H1 (cell line): Measurements from ENCODE around the gene PLXNA4. TPM values are rescaled to one million over a fixed set of nuclear protein-coding genes. Genes with fewer than 3 reads are reported as not detected.
A peak's percentile ranks its signal among the peaks of the same experiment; 100 is the strongest.

Source experiments
- CTCF ChIA-PET: fragments of 300-600 bp; sonication (Branson Sonifier 250); formaldehyde crosslinking; loops from one replicate; lab custom pipeline; 2021; ENCODE audit not compliant: partially characterized antibody; lab: Charles Lee
- POLR2A ChIA-PET: fragments of 300-600 bp; sonication (Branson Sonifier 250); formaldehyde crosslinking; loops from one replicate; lab custom pipeline; 2021; ENCODE audit warnings: inconsistent platforms; ENCODE audit not compliant: partially characterized antibody; lab: Charles Lee
- DNase-seq, 2 experiments: peaks; one replicate each; pipeline versions ENCODE4 v3.0.0 to v3.0.0-alpha.2; 2010 to 2022; ENCODE audit warnings: low spot score in 2 of 2, low read depth in 1 of 2, mixed read lengths in 1 of 2
- FAIRE-seq: peaks from 2 replicates; lab custom pipeline; 2011; peaks lifted over from hg19 to GRCh38; lab: Jason Lieb, UNC
- H2AFZ ChIP-seq: 2 replicates; pipeline ENCODE4 v1.8.1; 2012; ENCODE audit warnings: low read length, inconsistent platforms
- H2AK5ac ChIP-seq: 2 replicates; pipeline ENCODE4 v1.6.1; 2013; ENCODE audit warnings: low read depth, low read length
- H2BK120ac ChIP-seq: replicated peaks from 2 replicates; pipeline ENCODE3; 2013; ENCODE audit warnings: low read depth, low read length, inconsistent platforms
- H2BK12ac ChIP-seq: 2 replicates; pipeline ENCODE4 v1.6.1; 2013; ENCODE audit warnings: low read depth, low read length
- H2BK15ac ChIP-seq: 2 replicates; pipeline ENCODE4 v1.6.1; 2013; ENCODE audit warnings: low read length
- H2BK20ac ChIP-seq: 2 replicates; pipeline ENCODE4 v1.6.1; 2013; ENCODE audit warnings: low read length
- H2BK5ac ChIP-seq: 2 replicates; pipeline ENCODE4 v1.6.1; 2013; ENCODE audit warnings: low read depth, low read length
- H3K14ac ChIP-seq: 2 replicates; pipeline ENCODE4 v1.6.1; 2013; ENCODE audit warnings: inconsistent platforms; ENCODE audit not compliant: insufficient read length
- H3K18ac ChIP-seq: 2 replicates; pipeline ENCODE4 v1.6.1; 2013; ENCODE audit warnings: low read length; ENCODE audit errors: extremely low read depth
- H3K23ac ChIP-seq: 2 replicates; pipeline ENCODE4 v1.6.1; 2013; ENCODE audit warnings: inconsistent platforms; ENCODE audit not compliant: insufficient read length
- H3K23me2 ChIP-seq: 2 replicates; pipeline ENCODE4 v1.6.1; 2013; ENCODE audit warnings: low read depth, low read length
- H3K27ac ChIP-seq: 2 replicates; pipeline ENCODE4 v1.6.1; 2011; ENCODE audit warnings: low read depth, low read length, inconsistent platforms
- H3K27me3 ChIP-seq, 4 experiments: replicated peaks in 1 of 4; 1 replicate in 1 of 4; 2 replicates in 3 of 4; pipeline versions ENCODE4 v1.6.1 to v1.8.1; 2011 to 2013; ENCODE audit warnings: low read length in 3 of 4, mild to moderate bottlenecking in 3 of 4, inconsistent platforms in 2 of 4, mixed read lengths in 2 of 4, moderate library complexity in 1 of 4; ENCODE audit not compliant: control insufficient read depth in 3 of 4, insufficient read depth in 3 of 4; ENCODE audit errors: extremely low read depth in 1 of 4
- H3K36me3 ChIP-seq, 4 experiments: 2 replicates each; pipeline versions ENCODE4 v1.6.1 to v1.8.1; 2011 to 2013; ENCODE audit warnings: mild to moderate bottlenecking in 4 of 4, low read length in 3 of 4, moderate library complexity in 2 of 4, control low read depth in 1 of 4, inconsistent platforms in 1 of 4; ENCODE audit not compliant: insufficient read depth in 4 of 4, control insufficient read depth in 2 of 4
- H3K4ac ChIP-seq: replicated peaks from 2 replicates; pipeline ENCODE3; 2013; ENCODE audit warnings: low read length, low read depth, mixed read lengths, inconsistent platforms; ENCODE audit not compliant: insufficient read length
- H3K4me1 ChIP-seq, 4 experiments: replicated peaks in 1 of 4; 1 replicate in 1 of 4; 2 replicates in 3 of 4; pipeline versions ENCODE4 v1.6.1 to v1.8.1; 2011 to 2013; ENCODE audit warnings: low read length in 3 of 4, inconsistent platforms in 2 of 4, mixed read lengths in 1 of 4; ENCODE audit not compliant: insufficient read depth in 4 of 4, control insufficient read depth in 3 of 4
- H3K4me2 ChIP-seq, 2 experiments: 2 replicates each; pipeline versions ENCODE4 v1.6.1 to v1.8.1; 2011 to 2013; ENCODE audit warnings: low read depth in 2 of 2, low read length in 2 of 2, control low read depth in 1 of 2, inconsistent platforms in 1 of 2, mild to moderate bottlenecking in 1 of 2; ENCODE audit not compliant: insufficient read depth in 1 of 2
- H3K4me3 ChIP-seq, 4 experiments: fragments of 200-600, 300-600 bp in 1 of 4; sonication (generic), shearing (Covaris generic), sonication (Bioruptor Twin) in 1 of 4; 2 replicates each; pipeline versions ENCODE4 v1.5.1 to v1.8.1; 2011 to 2016; ENCODE audit warnings: low read length in 4 of 4, low read depth in 3 of 4, control low read depth in 2 of 4, inconsistent platforms in 2 of 4, mild to moderate bottlenecking in 2 of 4, mixed read lengths in 1 of 4, moderate library complexity in 1 of 4; ENCODE audit not compliant: insufficient read depth in 2 of 4; ENCODE audit errors: extremely low read depth in 1 of 4
- H3K56ac ChIP-seq: replicated peaks from 2 replicates; pipeline ENCODE3; 2013; ENCODE audit warnings: low read depth, mild to moderate bottlenecking, mixed read lengths, low read length, inconsistent platforms; ENCODE audit not compliant: insufficient read length
- H3K79me1 ChIP-seq: 2 replicates; pipeline ENCODE4 v1.6.1; 2013; ENCODE audit warnings: low read depth, low read length, control low read depth
- H3K79me2 ChIP-seq, 2 experiments: 2 replicates each; pipeline versions ENCODE4 v1.6.1 to v1.8.1; 2012 to 2013; ENCODE audit warnings: low read length in 2 of 2, mild to moderate bottlenecking in 2 of 2, inconsistent platforms in 1 of 2; ENCODE audit not compliant: insufficient read depth in 2 of 2, control insufficient read depth in 1 of 2
- H3K9ac ChIP-seq, 4 experiments: replicated peaks in 1 of 4; 1 replicate in 1 of 4; 2 replicates in 3 of 4; pipeline versions ENCODE4 v1.6.1 to v1.8.1; 2011 to 2013; ENCODE audit warnings: low read depth in 3 of 4, low read length in 3 of 4, control low read depth in 2 of 4, mild to moderate bottlenecking in 2 of 4, moderate library complexity in 2 of 4, inconsistent platforms in 1 of 4; ENCODE audit errors: extremely low read depth in 1 of 4
- H3K9me3 ChIP-seq, 2 experiments: 2 replicates each; pipeline versions ENCODE4 v1.6.1 to v1.8.1; 2012 to 2013; ENCODE audit warnings: mild to moderate bottlenecking in 2 of 2, moderate library complexity in 2 of 2, control low read depth in 1 of 2, inconsistent platforms in 1 of 2, low read depth in 1 of 2, low read length in 1 of 2, mixed read lengths in 1 of 2; ENCODE audit not compliant: insufficient read depth in 2 of 2
- H4K20me1 ChIP-seq, 2 experiments: replicated peaks in 1 of 2; 2 replicates each; pipeline versions ENCODE3 to v1.8.1; 2011 to 2013; ENCODE audit warnings: inconsistent platforms in 2 of 2, low read length in 2 of 2, mild to moderate bottlenecking in 1 of 2; ENCODE audit not compliant: insufficient read depth in 2 of 2, control insufficient read depth in 1 of 2
- H4K5ac ChIP-seq: 2 replicates; pipeline ENCODE4 v1.6.1; 2013; ENCODE audit warnings: low read length, low read depth, mixed read lengths, inconsistent platforms; ENCODE audit not compliant: insufficient read length
- H4K8ac ChIP-seq: 2 replicates; pipeline ENCODE4 v1.8.0; 2013; ENCODE audit warnings: mild to moderate bottlenecking, moderate library complexity, low read length, inconsistent platforms; ENCODE audit not compliant: insufficient read depth; ENCODE audit errors: extremely low read depth
- H4K91ac ChIP-seq: replicated peaks from 2 replicates; pipeline ENCODE3; 2013; ENCODE audit warnings: low read length, mixed read lengths, inconsistent platforms; ENCODE audit not compliant: insufficient read length
- BACH1 ChIP-seq: IDR thresholded peaks from 2 replicates; pipeline ENCODE4 v1.6.1; 2012; ENCODE audit warnings: low read length, improper control_type of control experiment
- CREB1 ChIP-seq: IDR thresholded peaks from 2 replicates; pipeline ENCODE4 v1.6.1; 2012; ENCODE audit warnings: inconsistent platforms
- CTCF ChIP-seq, 3 experiments: IDR thresholded peaks; 1 replicate in 2 of 3; 2 replicates in 1 of 3; pipeline versions ENCODE4 v1.5.1 to v1.6.1; 2011; ENCODE audit warnings: low read length in 3 of 3, mild to moderate bottlenecking in 3 of 3, inconsistent platforms in 2 of 3, low read depth in 1 of 3, moderate library complexity in 1 of 3; ENCODE audit not compliant: insufficient read depth in 1 of 3; ENCODE audit errors: control extremely low read depth in 1 of 3
- PHF8 ChIP-seq: fragments of 200-600 bp; sonication (generic); conservative IDR thresholded peaks from 2 replicates; pipeline ENCODE4 v1.7.1; 2012; ENCODE audit warnings: low read depth, mild to moderate bottlenecking, inconsistent platforms, low read length, moderate library complexity
- RAD21 ChIP-seq, 2 experiments: IDR thresholded peaks in 1 of 2; conservative IDR thresholded peaks in 1 of 2; 2 replicates each; pipeline ENCODE4 v1.6.1; 2011; ENCODE audit warnings: low read depth in 2 of 2, low read length in 2 of 2, improper control_type of control experiment in 1 of 2, inconsistent platforms in 1 of 2, mild to moderate bottlenecking in 1 of 2, moderate library complexity in 1 of 2
- SAP30 ChIP-seq: fragments of 300-600 bp; sonication (generic); IDR thresholded peaks from 2 replicates; pipeline ENCODE4 v1.7.1; 2012; ENCODE audit warnings: low read length, moderate library complexity, mild to moderate bottlenecking, inconsistent platforms; ENCODE audit not compliant: insufficient read depth, insufficient replicate concordance
- SP4 ChIP-seq: IDR thresholded peaks from 2 replicates; pipeline ENCODE4 v1.6.1; 2012; ENCODE audit warnings: low read length, inconsistent platforms
- TAF7 ChIP-seq: optimal IDR thresholded peaks from 2 replicates; pipeline ENCODE3; 2011; ENCODE audit warnings: low read depth, mild to moderate bottlenecking, inconsistent platforms, low read length, moderate library complexity, borderline replicate concordance
- WGBS, 2 experiments: shearing (Covaris generic) in 1 of 2; methylation state at CpG; one replicate each; pipeline versions ENCODE4 v1.1.6 to v1.1.7; 2013 to 2015; ENCODE audit warnings: low lambda C conversion rate in 2 of 2, mixed read lengths in 2 of 2, inconsistent platforms in 1 of 2, low coverage in 1 of 2, missing lambda C conversion rate in 1 of 2; ENCODE audit not compliant: insufficient replicate concordance in 2 of 2, insufficient coverage in 1 of 2, insufficient read length in 1 of 2; ENCODE audit errors: extremely low coverage in 1 of 2, missing lambda C conversion rate in 1 of 2; 5-methylcytosine and 5-hydroxymethylcytosine counted together
- polyA plus RNA-seq, 7 experiments: library from polyadenylated mRNA; depleted of rRNA in 3 of 7; stranded (reverse) in 5 of 7; unstranded in 2 of 7; fragments of >200 nt in 5 of 7; fragments of 200-250 nt in 2 of 7; gene quantifications; 1 replicate in 5 of 7; 2 replicates in 1 of 7; 4 replicates in 1 of 7; pipeline versions ENCODE4 v1.2.1 to v1.2.3, GENCODE V29; 2011 to 2013; ENCODE audit warnings: missing spikeins in 2 of 7, mixed read lengths in 2 of 7
- total RNA-seq: library from RNA; stranded (reverse); fragmentation: NEBNext Ultra II Directional; extraction: Animal tissue kit (Norgen Biotek cat#: 25700); gene quantifications from 2 replicates; pipeline ENCODE4 v1.2.1, GENCODE V29; 2021
- TF ChIP-seq, protein P1 (sequence below): IDR thresholded peaks from 2 replicates; pipeline ENCODE4 v1.6.1; 2011; ENCODE audit warnings: low read length, improper control_type of control experiment

PLXNA4 gene
- total and polyA plus RNA-seq, 2 of the 8 experiments (the other 6 are each of a cell fraction or from before 2014, with no cell fraction given), result 0.76 to 0.79 TPM

DNA sequence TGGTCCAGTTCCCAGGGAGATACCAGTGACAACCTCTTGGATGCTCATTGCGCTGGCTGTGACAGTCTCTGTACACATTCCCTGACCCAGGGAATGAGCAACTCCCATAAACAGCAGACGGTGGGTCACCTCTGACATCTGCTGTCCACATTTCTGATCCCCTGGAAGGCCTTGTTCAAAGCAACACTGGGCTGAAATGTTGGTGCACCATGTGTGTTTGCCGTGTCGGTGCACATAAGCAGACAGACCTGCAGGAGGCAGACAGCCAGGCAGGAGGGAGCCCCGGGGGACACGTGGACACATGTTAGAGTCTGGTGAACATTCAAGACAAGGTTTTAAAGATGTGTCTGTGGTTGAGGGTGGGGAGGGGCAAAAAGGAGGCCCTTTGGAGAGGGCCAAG is 254.9 kb downstream of the PLXNA4 start:
- Histone ChIP-seq H3K36me3 (no peaks in the 10 kb centered on the region), H3K79me2 (no peaks in the 10 kb centered on the region), H3K56ac (no peak overlapping the region), H2BK20ac (no peak overlapping the region), H2AFZ (no peak overlapping the region), H3K79me1 (no peaks in the 10 kb centered on the region), H4K8ac (no peak overlapping the region), H3K4ac (no peak overlapping the region), H4K91ac (no peak overlapping the region), H3K14ac (no peak overlapping the region), H2BK120ac (no peak overlapping the region), H3K23me2 (peaks cover 9% of the 10 kb centered on the region; the same call in 1 of the 2 replicates), H3K4me1 (peaks cover 0 to 7% (median 3%) of the 10 kb centered on the region in 4 experiments; a peak in 2 of 7 replicates), H2BK15ac (no peak overlapping the region), H2BK5ac (no peak overlapping the region), H2BK12ac (0 out of 2 replicates have a peak overlapping the region, but pooled peaks have one; percentile 23), H3K9me3 (peaks cover 0 to 2% of the 10 kb centered on the region in 2 experiments; a peak in 2 of 4 replicates), H3K18ac (no peak overlapping the region), H4K20me1 (no peaks in the 10 kb centered on the region), H3K4me2 (no peak overlapping the region), H3K27me3 (peaks cover 0 to 5% (median 0%) of the 10 kb centered on the region in 4 experiments; a peak in 1 of 7 replicates), H2AK5ac (no peak overlapping the region), H3K9ac (no peak overlapping the region), H3K4me3 (no peak overlapping the region), H4K5ac (no peak overlapping the region), H3K27ac (no peak overlapping the region), H3K23ac (no peak overlapping the region)
- DNase-seq (no peak), FAIRE-seq (no peak)
- CTCF ChIA-PET, result interaction anchor here (0.6 to 2.1 kb wide), 16 partner anchors 13 to 462 kb away, joined by 3 to 8 read pairs (median 4); partner anchors contain the start of gene PLXNA4
- POLR2A ChIA-PET, result interaction anchor here (0.6 kb wide), 1 partner anchor 448 kb away, joined by 3 read pairs; no protein-coding TSS in a partner anchor
- WGBS, 2 experiments, result 92% methylated on average over 6 of the region's 6 CpGs; no CpG with 5 or more reads in 1 of the 2 experiments
- no peak for TF ChIP-seq SP4
- no peak for TF ChIP-seq CREB1
- no peak for TF ChIP-seq PHF8
- no peak for TF ChIP-seq TAF7
- TF ChIP-seq RAD21 (IDR thresholded peaks at IDR 0.05 in 1 of 2, conservative IDR thresholded peaks at IDR 0.05 in 1 of 2; ENCODE audit: low read depth in 2 of 2, low read length in 2 of 2), result peak in 1 of 2 experiments; percentile 25; a peak in 1 of 4 replicates
- TF ChIP-seq CTCF (IDR thresholded peaks at IDR 0.05; ENCODE audit: control extremely low read depth in 1 of 3, insufficient read depth in 1 of 3, low read depth in 1 of 3, low read length in 3 of 3), result peak; percentile 3 to 27 (median 25); a peak in 2 of 4 replicates
- TF ChIP-seq SAP30, result no peak
- TF ChIP-seq BACH1, result no peak
- TF ChIP-seq, protein P1, sequence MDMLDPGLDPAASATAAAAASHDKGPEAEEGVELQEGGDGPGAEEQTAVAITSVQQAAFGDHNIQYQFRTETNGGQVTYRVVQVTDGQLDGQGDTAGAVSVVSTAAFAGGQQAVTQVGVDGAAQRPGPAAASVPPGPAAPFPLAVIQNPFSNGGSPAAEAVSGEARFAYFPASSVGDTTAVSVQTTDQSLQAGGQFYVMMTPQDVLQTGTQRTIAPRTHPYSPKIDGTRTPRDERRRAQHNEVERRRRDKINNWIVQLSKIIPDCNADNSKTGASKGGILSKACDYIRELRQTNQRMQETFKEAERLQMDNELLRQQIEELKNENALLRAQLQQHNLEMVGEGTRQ, result no peak
